GM13976 (cell line): Measurements from ENCODE around the gene TOPAZ1.

Experiments used
- DNase-seq: peaks from one replicate; pipeline ENCODE4 v3.0.0; 2012; ENCODE audit warnings: low spot score
- in situ Hi-C: fragments of 300-500 bp; cut with MboI; formaldehyde crosslinking; loops from one replicate; pipeline ENCODE4 v1.12.0; 2022; ENCODE audit warnings: low sequenced_read_pairs, mixed read lengths, inconsistent platforms; ENCODE audit not compliant: unreplicated experiment
- TF ChIP-seq, protein P1 (sequence below): IDR thresholded peaks from 2 replicates; pipeline ENCODE4 v1.5.1; 2012; ENCODE audit warnings: borderline replicate concordance, mild to moderate bottlenecking; ENCODE audit not compliant: insufficient read depth; ENCODE audit errors: extremely low read depth, missing control alignments, control extremely low read depth

Gene TOPAZ1

DNA sequence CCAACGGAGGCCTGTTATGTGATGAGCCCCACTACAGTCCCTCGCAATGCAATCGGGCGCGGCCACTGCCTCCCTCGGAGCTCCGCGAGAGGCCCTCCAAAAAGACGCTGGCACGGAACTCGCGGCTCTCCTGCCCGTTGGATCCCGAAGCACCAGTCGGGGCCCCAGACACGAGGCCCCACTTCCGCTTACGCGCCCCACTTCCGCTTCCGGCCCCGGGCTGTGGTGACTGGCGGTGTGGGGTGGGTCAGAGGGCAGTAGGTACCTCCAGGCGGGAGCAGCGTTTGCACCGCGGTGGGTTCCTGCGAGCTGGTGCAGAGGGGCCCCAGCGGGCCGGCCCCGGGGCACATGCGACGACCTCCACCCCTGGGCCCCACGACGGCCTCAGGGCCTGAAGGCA lies at the start of gene TOPAZ1:
Gene TOPAZ1 (plus strand): TSS at position 181 of the 400 bp plus-strand sequence. CDS start 168 bp downstream, at position 349.
- in situ Hi-C loops: no loop called here
- TF ChIP-seq, protein P1, sequence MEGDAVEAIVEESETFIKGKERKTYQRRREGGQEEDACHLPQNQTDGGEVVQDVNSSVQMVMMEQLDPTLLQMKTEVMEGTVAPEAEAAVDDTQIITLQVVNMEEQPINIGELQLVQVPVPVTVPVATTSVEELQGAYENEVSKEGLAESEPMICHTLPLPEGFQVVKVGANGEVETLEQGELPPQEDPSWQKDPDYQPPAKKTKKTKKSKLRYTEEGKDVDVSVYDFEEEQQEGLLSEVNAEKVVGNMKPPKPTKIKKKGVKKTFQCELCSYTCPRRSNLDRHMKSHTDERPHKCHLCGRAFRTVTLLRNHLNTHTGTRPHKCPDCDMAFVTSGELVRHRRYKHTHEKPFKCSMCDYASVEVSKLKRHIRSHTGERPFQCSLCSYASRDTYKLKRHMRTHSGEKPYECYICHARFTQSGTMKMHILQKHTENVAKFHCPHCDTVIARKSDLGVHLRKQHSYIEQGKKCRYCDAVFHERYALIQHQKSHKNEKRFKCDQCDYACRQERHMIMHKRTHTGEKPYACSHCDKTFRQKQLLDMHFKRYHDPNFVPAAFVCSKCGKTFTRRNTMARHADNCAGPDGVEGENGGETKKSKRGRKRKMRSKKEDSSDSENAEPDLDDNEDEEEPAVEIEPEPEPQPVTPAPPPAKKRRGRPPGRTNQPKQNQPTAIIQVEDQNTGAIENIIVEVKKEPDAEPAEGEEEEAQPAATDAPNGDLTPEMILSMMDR: no peak
- no peak for DNase-seq

DNA sequence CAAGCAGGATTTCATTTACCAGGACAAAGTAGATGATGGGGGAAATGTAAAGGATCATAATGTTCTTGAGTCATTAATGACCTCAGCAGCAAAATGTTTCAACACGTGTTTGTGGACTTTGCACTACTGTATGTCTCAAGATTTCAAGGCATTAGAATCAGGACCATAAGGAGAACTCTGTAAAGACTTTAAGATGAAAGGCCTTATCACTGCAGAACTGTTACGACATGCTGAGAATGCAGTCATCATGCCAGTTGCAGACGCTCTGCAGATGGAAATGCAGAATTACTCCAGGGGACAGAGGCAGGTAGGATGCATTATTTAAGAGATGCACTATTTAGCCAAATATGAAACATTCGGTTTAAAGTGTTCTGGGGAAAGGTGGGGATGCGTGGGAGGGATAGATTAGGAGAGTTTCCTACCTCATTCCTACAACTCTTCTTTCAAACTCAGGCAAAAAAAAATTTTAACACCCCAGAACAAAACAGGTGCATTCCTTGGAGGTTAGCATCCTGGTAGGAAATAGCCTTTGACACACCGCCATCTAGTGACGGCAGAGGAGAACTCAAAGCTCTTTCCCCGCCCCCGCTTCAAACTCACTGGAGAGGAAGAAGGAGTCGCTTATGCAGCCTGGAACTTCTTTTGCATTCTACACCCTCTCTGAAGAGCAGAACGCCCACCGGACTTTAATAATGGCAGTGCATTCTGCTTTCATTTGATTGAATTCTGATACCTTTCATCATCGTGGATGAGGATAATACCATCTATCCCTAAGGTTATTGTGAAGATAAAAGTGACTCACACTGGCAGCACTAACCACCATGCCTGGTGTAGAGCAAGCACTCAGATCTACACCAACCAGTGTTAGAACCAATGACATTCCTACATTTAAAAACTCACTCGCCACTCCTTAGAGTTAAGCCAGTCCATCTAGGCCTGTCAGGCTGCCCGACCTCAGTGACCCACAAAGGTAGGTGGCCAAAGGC lies 43.1 kb upstream of the TOPAZ1 start:
- peak; percentile 81 for DNase-seq
- in situ Hi-C loops: loop anchor here (10.0 to 25.0 kb wide), 2 partner anchors 324 to 661 kb away; no protein-coding TSS in a partner anchor

DNA sequence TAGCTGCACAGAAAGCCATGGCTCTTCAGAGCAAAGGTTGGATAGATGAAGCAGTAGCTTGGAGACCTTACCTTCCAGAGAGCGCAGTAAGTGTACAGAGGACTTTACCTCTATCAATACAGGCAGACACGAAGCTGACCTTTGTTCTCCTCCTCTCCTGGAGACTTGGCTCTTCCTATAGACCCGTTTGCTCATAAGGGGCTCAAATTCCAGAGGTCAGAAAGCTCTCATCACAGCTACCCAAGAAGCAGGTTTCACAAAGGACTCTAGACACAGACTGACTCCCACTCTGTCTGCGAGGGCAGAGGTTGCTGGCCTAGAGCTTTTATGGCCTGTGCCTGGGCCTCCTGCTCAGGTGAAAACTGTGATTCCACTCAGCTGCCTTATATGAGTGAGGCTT lies 35.4 kb upstream of the TOPAZ1 start:
- in situ Hi-C loops: no loop called here
- TF ChIP-seq, protein P1: no peak
- DNase-seq: no peak

More for the DNA sequence above, 43.1 kb upstream of the TOPAZ1 start:
- TF ChIP-seq, protein P1: peak; percentile 71

DNA sequence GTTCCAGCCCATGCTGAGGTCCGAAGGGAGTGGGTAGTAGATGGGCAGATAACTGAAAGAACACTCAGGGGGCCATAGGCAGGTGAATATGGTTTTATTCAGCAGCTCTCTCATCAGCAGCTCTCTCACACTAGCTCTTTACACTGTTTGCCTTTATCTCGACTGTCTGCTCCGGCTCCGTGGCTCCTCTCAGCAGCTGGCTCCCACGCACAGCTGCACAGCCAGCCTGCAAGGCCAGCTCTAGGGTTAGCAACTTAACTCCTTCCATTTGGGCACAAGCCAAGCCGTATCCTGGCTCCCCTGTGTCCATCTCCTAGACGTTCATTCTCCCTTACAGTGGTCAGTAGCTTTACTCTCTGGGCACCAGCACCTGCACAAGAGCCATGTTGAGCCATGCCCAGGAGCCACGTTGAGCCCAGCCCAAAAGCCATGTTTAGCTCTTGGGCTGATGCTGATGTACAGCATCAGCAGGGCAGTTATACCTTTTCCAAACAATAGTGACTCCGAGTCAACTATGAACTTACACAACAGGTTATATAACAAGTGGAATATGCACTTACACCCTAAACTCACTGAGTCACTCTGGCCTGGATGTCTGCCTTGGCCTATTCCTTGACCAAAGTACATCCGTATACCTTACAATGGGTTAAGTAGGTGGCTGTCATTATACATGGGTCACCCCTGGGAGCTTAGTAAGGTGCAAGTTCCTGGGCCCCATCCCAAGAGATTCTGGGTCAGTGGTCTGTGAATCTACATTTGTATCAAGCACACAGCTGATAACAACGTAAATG lies 34.6 kb upstream of the TOPAZ1 start:
- TF ChIP-seq, protein P1: no peak
- in situ Hi-C loops: no loop called here
- no peak for DNase-seq

DNA sequence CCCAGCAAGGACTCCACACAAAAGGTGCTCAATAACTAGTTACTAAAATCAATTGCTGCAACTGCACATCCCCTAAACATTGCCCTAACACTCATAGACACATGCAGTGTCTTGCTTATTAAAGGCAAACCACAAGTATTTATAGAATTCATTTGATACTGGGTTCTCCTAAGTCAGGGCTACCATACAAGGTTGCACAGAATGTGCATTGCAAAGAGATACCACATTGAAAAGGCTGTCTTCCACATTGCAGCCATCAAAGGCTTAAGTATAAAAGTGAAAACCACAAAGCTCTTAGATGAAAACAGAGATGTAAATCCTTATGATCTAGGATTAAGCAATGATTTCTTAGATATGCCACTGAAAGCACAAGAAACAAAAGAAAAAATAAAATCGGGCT lies 33.6 kb upstream of the TOPAZ1 start:
- TF ChIP-seq, protein P1: no peak
- no peak for DNase-seq
- in situ Hi-C loops: no loop called here

DNA sequence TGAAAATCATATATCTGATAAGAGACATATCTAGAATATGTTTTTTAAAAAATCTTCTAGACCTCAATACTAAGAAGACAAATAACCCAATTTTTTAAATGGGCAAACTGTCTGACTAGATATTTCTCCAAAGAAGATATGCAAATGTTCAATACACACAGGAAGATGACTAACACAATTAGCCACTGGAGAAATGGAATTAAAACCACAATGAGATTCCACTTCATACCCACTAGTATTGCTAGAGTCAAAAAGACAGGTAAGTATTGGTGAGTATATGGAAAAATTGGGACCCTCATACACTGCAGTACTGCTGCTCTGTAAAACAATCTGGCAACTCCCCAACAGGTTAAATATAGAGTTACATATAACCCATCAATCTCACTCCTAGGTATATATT lies 33.1 kb upstream of the TOPAZ1 start:
- TF ChIP-seq, protein P1: no peak
- no peak for DNase-seq
- in situ Hi-C loops: no loop called here
